HL-60 (cell line): ENCODE results near the gene FAU.

ENCODE experiments used
- GABPA ChIP-seq: IDR thresholded peaks from 2 replicates; pipeline ENCODE4 v1.6.1; 2012; ENCODE audit warnings: low read depth
- POLR2AphosphoS5 ChIP-seq: IDR thresholded peaks from 2 replicates; pipeline ENCODE4 v1.6.1; 2012; ENCODE audit warnings: low read depth
- SPI1 ChIP-seq: IDR thresholded peaks from 2 replicates; pipeline ENCODE4 v1.6.1; 2012; ENCODE audit warnings: low read depth, mild to moderate bottlenecking, borderline replicate concordance
- TF ChIP-seq, protein P1 (sequence below): IDR thresholded peaks from one replicate; pipeline ENCODE4 v1.5.1; 2011; ENCODE audit warnings: low read length, control low read depth, inconsistent platforms; ENCODE audit not compliant: insufficient read depth
- TF ChIP-seq, protein P2 (sequence below): IDR thresholded peaks from 2 replicates; pipeline ENCODE4 v1.6.1; 2012; ENCODE audit warnings: low read depth; ENCODE audit not compliant: insufficient replicate concordance

- no peak for TF ChIP-seq POLR2AphosphoS5
- TF ChIP-seq, protein P1, sequence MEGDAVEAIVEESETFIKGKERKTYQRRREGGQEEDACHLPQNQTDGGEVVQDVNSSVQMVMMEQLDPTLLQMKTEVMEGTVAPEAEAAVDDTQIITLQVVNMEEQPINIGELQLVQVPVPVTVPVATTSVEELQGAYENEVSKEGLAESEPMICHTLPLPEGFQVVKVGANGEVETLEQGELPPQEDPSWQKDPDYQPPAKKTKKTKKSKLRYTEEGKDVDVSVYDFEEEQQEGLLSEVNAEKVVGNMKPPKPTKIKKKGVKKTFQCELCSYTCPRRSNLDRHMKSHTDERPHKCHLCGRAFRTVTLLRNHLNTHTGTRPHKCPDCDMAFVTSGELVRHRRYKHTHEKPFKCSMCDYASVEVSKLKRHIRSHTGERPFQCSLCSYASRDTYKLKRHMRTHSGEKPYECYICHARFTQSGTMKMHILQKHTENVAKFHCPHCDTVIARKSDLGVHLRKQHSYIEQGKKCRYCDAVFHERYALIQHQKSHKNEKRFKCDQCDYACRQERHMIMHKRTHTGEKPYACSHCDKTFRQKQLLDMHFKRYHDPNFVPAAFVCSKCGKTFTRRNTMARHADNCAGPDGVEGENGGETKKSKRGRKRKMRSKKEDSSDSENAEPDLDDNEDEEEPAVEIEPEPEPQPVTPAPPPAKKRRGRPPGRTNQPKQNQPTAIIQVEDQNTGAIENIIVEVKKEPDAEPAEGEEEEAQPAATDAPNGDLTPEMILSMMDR, result no peak
- TF ChIP-seq GABPA, result no peak
- TF ChIP-seq, protein P2, sequence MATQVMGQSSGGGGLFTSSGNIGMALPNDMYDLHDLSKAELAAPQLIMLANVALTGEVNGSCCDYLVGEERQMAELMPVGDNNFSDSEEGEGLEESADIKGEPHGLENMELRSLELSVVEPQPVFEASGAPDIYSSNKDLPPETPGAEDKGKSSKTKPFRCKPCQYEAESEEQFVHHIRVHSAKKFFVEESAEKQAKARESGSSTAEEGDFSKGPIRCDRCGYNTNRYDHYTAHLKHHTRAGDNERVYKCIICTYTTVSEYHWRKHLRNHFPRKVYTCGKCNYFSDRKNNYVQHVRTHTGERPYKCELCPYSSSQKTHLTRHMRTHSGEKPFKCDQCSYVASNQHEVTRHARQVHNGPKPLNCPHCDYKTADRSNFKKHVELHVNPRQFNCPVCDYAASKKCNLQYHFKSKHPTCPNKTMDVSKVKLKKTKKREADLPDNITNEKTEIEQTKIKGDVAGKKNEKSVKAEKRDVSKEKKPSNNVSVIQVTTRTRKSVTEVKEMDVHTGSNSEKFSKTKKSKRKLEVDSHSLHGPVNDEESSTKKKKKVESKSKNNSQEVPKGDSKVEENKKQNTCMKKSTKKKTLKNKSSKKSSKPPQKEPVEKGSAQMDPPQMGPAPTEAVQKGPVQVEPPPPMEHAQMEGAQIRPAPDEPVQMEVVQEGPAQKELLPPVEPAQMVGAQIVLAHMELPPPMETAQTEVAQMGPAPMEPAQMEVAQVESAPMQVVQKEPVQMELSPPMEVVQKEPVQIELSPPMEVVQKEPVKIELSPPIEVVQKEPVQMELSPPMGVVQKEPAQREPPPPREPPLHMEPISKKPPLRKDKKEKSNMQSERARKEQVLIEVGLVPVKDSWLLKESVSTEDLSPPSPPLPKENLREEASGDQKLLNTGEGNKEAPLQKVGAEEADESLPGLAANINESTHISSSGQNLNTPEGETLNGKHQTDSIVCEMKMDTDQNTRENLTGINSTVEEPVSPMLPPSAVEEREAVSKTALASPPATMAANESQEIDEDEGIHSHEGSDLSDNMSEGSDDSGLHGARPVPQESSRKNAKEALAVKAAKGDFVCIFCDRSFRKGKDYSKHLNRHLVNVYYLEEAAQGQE, result no peak
- TF ChIP-seq SPI1, result no peak
These were observed 2.3 kb downstream of the FAU start for GRCh38 chr11:65119670-65119995.
